Spleen (tissue), 11 donors: Measurements from ENCODE around the gene CFAP70. TPM values are rescaled to one million over a fixed set of nuclear protein-coding genes. Genes with fewer than 3 reads are reported as not detected.

ENCODE experiments used
- DNase-seq: peaks from one replicate; pipeline ENCODE4 v3.0.0-alpha.2; 2020
- H3K27ac ChIP-seq, 8 donors: fragments of 200-600 bp; sonication (generic) in 7 of 8; 1 replicate in 4 of 8; 2 replicates in 4 of 8; pipeline versions ENCODE4 v1.5.0 to v1.8.0; 2016 to 2021; ENCODE audit warnings: inconsistent platforms in 4 of 8, mild to moderate bottlenecking in 4 of 8, moderate library complexity in 1 of 8
- H3K27me3 ChIP-seq, 7 donors: fragments of 200-600 bp; sonication (generic) in 6 of 7; replicated peaks in 1 of 7; 1 replicate in 4 of 7; 2 replicates in 3 of 7; pipeline versions ENCODE4 v1.5.0 to v1.8.0; 2016 to 2021; ENCODE audit warnings: inconsistent platforms in 3 of 7, mild to moderate bottlenecking in 1 of 7
- H3K36me3 ChIP-seq, 6 donors: fragments of 200-600 bp; sonication (generic) in 5 of 6; 1 replicate in 4 of 6; 2 replicates in 2 of 6; pipeline versions ENCODE4 v1.5.0 to v1.8.0; 2016 to 2021; ENCODE audit warnings: inconsistent platforms in 2 of 6
- H3K4me1 ChIP-seq, 6 donors: fragments of 200-600 bp; sonication (generic) in 5 of 6; 1 replicate in 3 of 6; 2 replicates in 3 of 6; pipeline versions ENCODE4 v1.5.0 to v1.8.0; 2016 to 2021; ENCODE audit warnings: inconsistent platforms in 3 of 6
- H3K4me3 ChIP-seq, 8 donors: fragments of 200-600 bp; sonication (generic) in 7 of 8; 1 replicate in 4 of 8; 2 replicates in 4 of 8; pipeline versions ENCODE4 v1.5.0 to v1.8.0; 2016 to 2021; ENCODE audit warnings: inconsistent platforms in 4 of 8, mild to moderate bottlenecking in 4 of 8, moderate library complexity in 2 of 8
- H3K9me3 ChIP-seq, 8 donors: fragments of 200-600 bp; sonication (generic) in 7 of 8; 1 replicate in 4 of 8; 2 replicates in 4 of 8; pipeline versions ENCODE4 v1.5.0 to v1.8.0; 2016 to 2021; ENCODE audit warnings: inconsistent platforms in 4 of 8
- CTCF ChIP-seq, 11 experiments: fragments of 200-600 bp in 7 of 11; fragments of 450-650 bp in 4 of 11; sonication (generic) in 4 of 11; IDR thresholded peaks in 8 of 11; conservative IDR thresholded peaks in 3 of 11; 1 replicate in 7 of 11; 2 replicates in 4 of 11; pipeline versions ENCODE4 v1.4.0 to v1.8.0; 2016 to 2021; ENCODE audit warnings: antibody characterized with exemption in 11 of 11, inconsistent platforms in 4 of 11, mild to moderate bottlenecking in 1 of 11
- POLR2A ChIP-seq, 3 donors: fragments of 450-650 bp; IDR thresholded peaks; one replicate each; pipeline ENCODE4 v1.5.1; 2017; ENCODE audit warnings: antibody characterized with exemption in 3 of 3, mild to moderate bottlenecking in 1 of 3
- POLR2AphosphoS5 ChIP-seq, 3 donors: sonication (generic); formaldehyde crosslinking; IDR thresholded peaks; one replicate each; pipeline ENCODE4 v1.5.1; 2017; ENCODE audit warnings: antibody characterized with exemption in 3 of 3
- WGBS, 5 donors: extraction: QIAGEN DNeasy Blood & Tissue Kit in 3 of 5; methylation state at CpG; one replicate each; pipeline versions ENCODE4 v1.1.5 to v1.1.7; 2013 to 2018; 5-methylcytosine and 5-hydroxymethylcytosine counted together
- intact Hi-C: fragments of 100-400 bp; cut with DNase I; formaldehyde crosslinking; loops from one replicate; pipeline ENCODE4 v1.15.0; 2023; ENCODE audit warnings: low total_unique reads
- polyA plus RNA-seq, 3 donors: library from polyadenylated mRNA; stranded (reverse); fragments of 200-250 nt; gene quantifications; one replicate each; pipeline ENCODE4 v1.2.1, GENCODE V29; 2013
- total RNA-seq, 7 donors: library from RNA; depleted of rRNA in 3 of 7; stranded (reverse); fragments of >200 nt in 3 of 7; fragmentation: NEBNext Ultra II Directional in 4 of 7; extraction: Animal tissue kit (Norgen Biotek cat#: 25700) in 4 of 7; gene quantifications; one replicate each; pipeline versions ENCODE4 v1.1.0 to v1.2.1, GENCODE V29; 2016 to 2021
- donor health status: healthy with polysubstance abuse.
- donor health status: DM: no; HTN: no; CAD: no; lungs with moderate emphysema.
- donor health status: DM: no; HTN: no; CAD: no.
- donor health status: Bipolar disorder and iron deficiency.
- donor health status: healthy.
- donor health status: DM: no; HTN: no; CAD: no.
- donor health status: DM: yes; HTN: yes; CAD: no.

Gene CFAP70
- total and polyA plus RNA-seq, 10 donors, result 1.3 to 5.7 (median 3.0) TPM

- Histone ChIP-seq H3K27ac (no peak overlapping the region), H3K4me3 (no peak overlapping the region), H3K27me3 (no peaks in the 10 kb centered on the region), H3K9me3 (peaks cover 0 to 12% (median 9%) of the 10 kb centered on the region in 8 donors), H3K4me1 (no peaks in the 10 kb centered on the region), H3K36me3 (peaks cover 0 to 5% (median 0%) of the 10 kb centered on the region in 6 donors)
- TF ChIP-seq CTCF (IDR thresholded peaks at IDR 0.05 in 8 of 11, conservative IDR thresholded peaks at IDR 0.05 in 3 of 11) (no peak), POLR2AphosphoS5 (IDR thresholded peaks at IDR 0.05) (no peak), POLR2A (IDR thresholded peaks at IDR 0.05) (no peak)
- WGBS, 5 donors, result 96 to 100% (median 98%) methylated on average over 1 of the region's 1 CpG
- intact Hi-C loops, result no loop called here
- no peak for DNase-seq
Observed at GRCh38 chr10:73289958-73290357, 68.7 kb downstream of the CFAP70 start.

GRCh38 chr10:73287441-73287840 lies 71.2 kb downstream of the CFAP70 start:
- Histone ChIP-seq H3K27ac (no peak overlapping the region), H3K27me3 (no peaks in the 10 kb centered on the region), H3K36me3 (peaks cover 0 to 5% (median 0%) of the 10 kb centered on the region in 6 donors), H3K4me3 (no peak overlapping the region), H3K4me1 (no peaks in the 10 kb centered on the region), H3K9me3 (peaks cover 0 to 12% (median 9%) of the 10 kb centered on the region in 8 donors)
- intact Hi-C loops, result no loop called here
- 77 to 98% (median 85%) methylated on average over 1 of the region's 1 CpG for WGBS, 5 donors
- TF ChIP-seq POLR2A (IDR thresholded peaks at IDR 0.05) (no peak), CTCF (IDR thresholded peaks at IDR 0.05 in 8 of 11, conservative IDR thresholded peaks at IDR 0.05 in 3 of 11) (no peak), POLR2AphosphoS5 (IDR thresholded peaks at IDR 0.05) (no peak)
- no peak for DNase-seq

GRCh38 chr10:73281097-73281496 lies 77.6 kb downstream of the CFAP70 start:
- DNase-seq, result no peak
- no peak overlapping the region for H3K4me3 ChIP-seq
- H3K27ac ChIP-seq, result no peak overlapping the region
- H3K9me3 ChIP-seq, result peaks cover 0 to 6% (median 0%) of the 10 kb centered on the region in 8 donors
- no peaks in the 10 kb centered on the region for H3K27me3 ChIP-seq
- H3K36me3 ChIP-seq, result no peaks in the 10 kb centered on the region
- intact Hi-C loops, result no loop called here
- 85 to 94% (median 92%) methylated on average over 3 of the region's 3 CpGs for WGBS, 5 donors
- TF ChIP-seq POLR2A (IDR thresholded peaks at IDR 0.05) (no peak), POLR2AphosphoS5 (IDR thresholded peaks at IDR 0.05) (no peak), CTCF (IDR thresholded peaks at IDR 0.05 in 8 of 11, conservative IDR thresholded peaks at IDR 0.05 in 3 of 11) (no peak)
- H3K4me1 ChIP-seq, result no peaks in the 10 kb centered on the region

GRCh38 chr10:73264423-73264822 lies 94.2 kb downstream of the CFAP70 start:
- TF ChIP-seq POLR2A (IDR thresholded peaks at IDR 0.05) (no peak), POLR2AphosphoS5 (IDR thresholded peaks at IDR 0.05) (no peak), CTCF (IDR thresholded peaks at IDR 0.05 in 8 of 11, conservative IDR thresholded peaks at IDR 0.05 in 3 of 11) (no peak)
- Histone ChIP-seq H3K9me3 (peaks cover 0 to 8% (median 2%) of the 10 kb centered on the region in 8 donors), H3K27me3 (no peaks in the 10 kb centered on the region), H3K27ac (no peak overlapping the region), H3K36me3 (no peaks in the 10 kb centered on the region), H3K4me1 (peaks cover 0 to 6% (median 0%) of the 10 kb centered on the region in 6 donors), H3K4me3 (no peak overlapping the region)
- DNase-seq, result no peak
- 87 to 93% (median 89%) methylated on average over 2 of the region's 2 CpGs for WGBS, 5 donors
- intact Hi-C loops, result loop anchor here (10.0 kb wide), 1 partner anchor 380 kb away; the partner anchor contains the start of gene MYOZ1
